ENCODE results near the gene REEP1.

- TF ChIP-seq, protein P1, sequence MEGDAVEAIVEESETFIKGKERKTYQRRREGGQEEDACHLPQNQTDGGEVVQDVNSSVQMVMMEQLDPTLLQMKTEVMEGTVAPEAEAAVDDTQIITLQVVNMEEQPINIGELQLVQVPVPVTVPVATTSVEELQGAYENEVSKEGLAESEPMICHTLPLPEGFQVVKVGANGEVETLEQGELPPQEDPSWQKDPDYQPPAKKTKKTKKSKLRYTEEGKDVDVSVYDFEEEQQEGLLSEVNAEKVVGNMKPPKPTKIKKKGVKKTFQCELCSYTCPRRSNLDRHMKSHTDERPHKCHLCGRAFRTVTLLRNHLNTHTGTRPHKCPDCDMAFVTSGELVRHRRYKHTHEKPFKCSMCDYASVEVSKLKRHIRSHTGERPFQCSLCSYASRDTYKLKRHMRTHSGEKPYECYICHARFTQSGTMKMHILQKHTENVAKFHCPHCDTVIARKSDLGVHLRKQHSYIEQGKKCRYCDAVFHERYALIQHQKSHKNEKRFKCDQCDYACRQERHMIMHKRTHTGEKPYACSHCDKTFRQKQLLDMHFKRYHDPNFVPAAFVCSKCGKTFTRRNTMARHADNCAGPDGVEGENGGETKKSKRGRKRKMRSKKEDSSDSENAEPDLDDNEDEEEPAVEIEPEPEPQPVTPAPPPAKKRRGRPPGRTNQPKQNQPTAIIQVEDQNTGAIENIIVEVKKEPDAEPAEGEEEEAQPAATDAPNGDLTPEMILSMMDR (IDR thresholded peaks at IDR 0.05): no peak
- no peak for TF ChIP-seq ZFX (IDR thresholded peaks at IDR 0.05; ENCODE audit: borderline replicate concordance)
Observed at GRCh38 chr2:86239326-86239725, 98.1 kb downstream of the REEP1 start.
